H9 (cell line): ENCODE data around the gene GAL3ST3. TPM values are rescaled to one million over a fixed set of nuclear protein-coding genes. Genes with fewer than 3 reads are reported as not detected.

ENCODE experiments used
- DNase-seq: peaks from one replicate; pipeline ENCODE4 v3.0.0-alpha.2; 2017
- H2AFZ ChIP-seq: one replicate; pipeline ENCODE4 v1.6.1; 2013; ENCODE audit warnings: mild to moderate bottlenecking, low read length, control low read depth, moderate library complexity
- H2AK5ac ChIP-seq: 2 replicates; pipeline ENCODE4 v1.6.1; 2013; ENCODE audit warnings: low read length, control low read depth, mixed read lengths; ENCODE audit not compliant: insufficient read length
- H2BK120ac ChIP-seq: one replicate; pipeline ENCODE4 v1.6.1; 2013; ENCODE audit warnings: low read depth, mild to moderate bottlenecking, low read length, control low read depth, inconsistent platforms; ENCODE audit not compliant: poor library complexity, severe bottlenecking
- H2BK12ac ChIP-seq: 2 replicates; pipeline ENCODE4 v1.6.1; 2013; ENCODE audit warnings: low read length, control low read depth, mixed read lengths, low read depth; ENCODE audit not compliant: insufficient read length
- H2BK15ac ChIP-seq: 2 replicates; pipeline ENCODE4 v1.6.1; 2013; ENCODE audit warnings: low read depth, low read length, control low read depth
- H2BK20ac ChIP-seq: one replicate; pipeline ENCODE4 v1.6.1; 2013; ENCODE audit warnings: low read depth, mild to moderate bottlenecking, low read length, control low read depth, inconsistent platforms; ENCODE audit not compliant: poor library complexity, severe bottlenecking
- H2BK5ac ChIP-seq: 2 replicates; pipeline ENCODE4 v1.6.1; 2013; ENCODE audit warnings: low read length, control low read depth, mixed read lengths; ENCODE audit not compliant: insufficient read length
- H3K14ac ChIP-seq: 2 replicates; pipeline ENCODE4 v1.6.1; 2013; ENCODE audit warnings: low read length, control low read depth; ENCODE audit not compliant: insufficient read depth
- H3K18ac ChIP-seq: 2 replicates; pipeline ENCODE4 v1.6.1; 2013; ENCODE audit warnings: low read depth, mild to moderate bottlenecking, mixed read lengths, low read length, control low read depth; ENCODE audit not compliant: insufficient read length
- H3K23ac ChIP-seq: 2 replicates; pipeline ENCODE4 v1.6.1; 2013; ENCODE audit warnings: low read length, control low read depth, mixed read lengths, low read depth; ENCODE audit not compliant: insufficient read length
- H3K23me2 ChIP-seq: 2 replicates; pipeline ENCODE4 v1.6.1; 2013; ENCODE audit warnings: low read depth, mild to moderate bottlenecking, mixed read lengths, low read length, control low read depth; ENCODE audit not compliant: insufficient read length, poor library complexity, severe bottlenecking
- H3K27ac ChIP-seq: 2 replicates; pipeline ENCODE4 v1.5.1; 2013; ENCODE audit warnings: low read length, control low read depth, mixed read lengths, low read depth; ENCODE audit not compliant: insufficient read length
- H3K27me3 ChIP-seq: 2 replicates; pipeline ENCODE4 v1.6.1; 2013; ENCODE audit warnings: low read length, control low read depth, inconsistent platforms; ENCODE audit not compliant: insufficient read depth
- H3K4ac ChIP-seq: 2 replicates; pipeline ENCODE4 v1.6.1; 2013; ENCODE audit warnings: low read depth, mild to moderate bottlenecking, control low read depth, inconsistent platforms, low read length, moderate library complexity
- H3K4me1 ChIP-seq: 2 replicates; pipeline ENCODE4 v1.6.1; 2013; ENCODE audit warnings: low read length, control low read depth, inconsistent platforms; ENCODE audit not compliant: insufficient read depth
- H3K4me2 ChIP-seq: 2 replicates; pipeline ENCODE4 v1.6.1; 2013; ENCODE audit warnings: low read length, control low read depth, mixed read lengths; ENCODE audit not compliant: insufficient read length, insufficient read depth
- H3K56ac ChIP-seq: 2 replicates; pipeline ENCODE4 v1.6.1; 2013; ENCODE audit warnings: low read depth, mild to moderate bottlenecking, mixed read lengths, low read length, control low read depth; ENCODE audit not compliant: insufficient read length
- H3K79me1 ChIP-seq: 2 replicates; pipeline ENCODE4 v1.6.1; 2013; ENCODE audit warnings: low read depth, mild to moderate bottlenecking, moderate library complexity, low read length, control low read depth, inconsistent platforms; ENCODE audit not compliant: insufficient read depth, poor library complexity, severe bottlenecking
- H3K79me2 ChIP-seq: 2 replicates; pipeline ENCODE4 v1.6.1; 2013; ENCODE audit warnings: low read length, control low read depth, inconsistent platforms; ENCODE audit not compliant: insufficient read depth
- H3K9ac ChIP-seq: 2 replicates; pipeline ENCODE4 v1.6.1; 2013; ENCODE audit warnings: low read length, control low read depth, mixed read lengths; ENCODE audit not compliant: insufficient read length; ENCODE audit errors: extremely low read depth
- H3K9me3 ChIP-seq: one replicate; pipeline ENCODE4 v1.6.1; 2013; ENCODE audit warnings: low read depth, low read length, inconsistent platforms; ENCODE audit not compliant: control insufficient read depth
- H3T11ph ChIP-seq: one replicate; pipeline ENCODE4 v1.6.1; 2013; ENCODE audit warnings: mild to moderate bottlenecking, low read length, control low read depth, inconsistent platforms
- H4K20me1 ChIP-seq: one replicate; pipeline ENCODE4 v1.6.1; 2013; ENCODE audit not compliant: control insufficient read depth, insufficient read length, insufficient read depth
- H4K5ac ChIP-seq: 2 replicates; pipeline ENCODE4 v1.6.1; 2013; ENCODE audit warnings: low read depth, mild to moderate bottlenecking, mixed read lengths, low read length, control low read depth; ENCODE audit not compliant: insufficient read length
- H4K8ac ChIP-seq: replicated peaks from 2 replicates; pipeline ENCODE4 v1.6.1; 2013; ENCODE audit warnings: low read length, control low read depth, mixed read lengths, low read depth; ENCODE audit not compliant: insufficient read length
- H4K91ac ChIP-seq: 2 replicates; pipeline ENCODE4 v1.6.1; 2013; ENCODE audit warnings: low read depth, mild to moderate bottlenecking, moderate library complexity, mixed read lengths, low read length, control low read depth; ENCODE audit not compliant: insufficient read length
- H3K27ac Mint-ChIP-seq, 3 experiments: 2 replicates in 2 of 3; 3 replicates in 1 of 3; pipeline ENCODE4 v1.8.0; 2020 to 2021; ENCODE audit warnings: mixed read lengths in 3 of 3, mild to moderate bottlenecking in 1 of 3, moderate library complexity in 1 of 3
- H3K27me3 Mint-ChIP-seq: 2 replicates; pipeline ENCODE4 v1.8.0; 2021; ENCODE audit warnings: low read depth, mild to moderate bottlenecking, moderate library complexity, mixed read lengths
- H3K36me3 Mint-ChIP-seq, 3 experiments: 2 replicates in 2 of 3; 3 replicates in 1 of 3; pipeline ENCODE4 v1.8.0; 2020 to 2021; ENCODE audit warnings: low read depth in 3 of 3, mixed read lengths in 3 of 3; ENCODE audit not compliant: insufficient read depth in 1 of 3
- H3K4me1 Mint-ChIP-seq, 2 experiments: 2 replicates each; pipeline ENCODE4 v1.8.0; 2020; ENCODE audit warnings: mixed read lengths in 2 of 2
- H3K4me3 Mint-ChIP-seq, 2 experiments: 2 replicates in 1 of 2; 3 replicates in 1 of 2; pipeline ENCODE4 v1.8.0; 2020 to 2021; ENCODE audit warnings: mild to moderate bottlenecking in 2 of 2, mixed read lengths in 2 of 2, moderate library complexity in 1 of 2
- H3K9me3 Mint-ChIP-seq, 2 experiments: 2 replicates in 1 of 2; 3 replicates in 1 of 2; pipeline ENCODE4 v1.8.0; 2020; ENCODE audit warnings: mild to moderate bottlenecking in 2 of 2, mixed read lengths in 2 of 2, moderate library complexity in 1 of 2
- CTCF ChIP-seq: fragments of 200-600 bp; sonication (generic); conservative IDR thresholded peaks from 3 replicates; pipeline ENCODE4 v1.8.0; 2021; ENCODE audit warnings: antibody characterized with exemption, mild to moderate bottlenecking
- WGBS: extraction: QIAGEN DNeasy Blood & Tissue Kit; methylation state at CpG from one replicate; pipeline ENCODE4 v1.1.7; 2013; ENCODE audit warnings: missing lambda C conversion rate, low lambda C conversion rate, mixed read lengths; ENCODE audit not compliant: insufficient read length; ENCODE audit errors: extremely low coverage; 5-methylcytosine and 5-hydroxymethylcytosine counted together
- total RNA-seq: library from RNA; stranded (reverse); gene quantifications from 2 replicates; pipeline ENCODE4 v1.2.1, GENCODE V29; 2021

Gene GAL3ST3
- total RNA-seq, 1 experiment from 2014 or later = 17.2 TPM

DNA sequence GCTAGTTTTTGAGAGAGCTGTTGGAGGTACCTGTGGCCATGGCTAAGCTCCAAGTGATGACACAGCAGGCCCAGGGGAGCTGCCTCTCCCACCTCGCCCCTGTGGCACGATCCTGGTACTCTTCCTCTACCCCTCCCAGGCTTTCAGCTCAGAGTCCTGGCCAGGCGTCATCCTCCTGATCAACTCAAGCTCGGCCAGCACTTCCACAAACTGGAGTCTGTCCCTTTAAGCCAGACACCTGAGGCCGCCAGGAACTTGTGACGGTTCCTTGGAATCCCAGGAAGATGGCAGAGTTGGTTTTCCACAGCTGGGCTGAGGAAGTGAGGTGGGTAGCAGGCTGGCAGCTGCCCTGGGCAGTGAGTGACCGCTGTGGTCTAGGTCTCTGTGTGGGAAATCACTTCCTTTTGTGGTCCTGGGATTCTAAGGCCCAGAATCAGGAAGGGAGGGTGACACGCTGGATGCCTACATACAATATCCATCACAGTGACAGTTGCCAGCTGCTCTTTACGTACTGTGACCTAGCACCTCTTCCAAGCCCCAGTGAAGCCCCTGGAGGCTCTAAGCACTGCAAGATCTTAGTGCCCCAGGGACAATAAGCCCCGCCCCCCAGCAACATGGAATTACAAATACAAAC is 40.4 kb downstream of the GAL3ST3 start:
- Histone ChIP-seq H4K8ac (no peak overlapping the region), H3K18ac (no peak overlapping the region), H3K23me2 (peaks cover 5% of the 10 kb centered on the region), H3K9ac (no peak overlapping the region), H4K91ac (no peak overlapping the region), H3K79me2 (no peaks in the 10 kb centered on the region), H2BK20ac (no peak overlapping the region), H3K27ac (no peak overlapping the region), H3T11ph (no peak overlapping the region), H3K9me3 (no peaks in the 10 kb centered on the region), H3K4me2 (no peak overlapping the region), H2BK5ac (no peak overlapping the region), H2AFZ (no peak overlapping the region), H3K4ac (no peak overlapping the region), H4K20me1 (no peaks in the 10 kb centered on the region), H3K27me3 (peaks cover 4% of the 10 kb centered on the region; the same call in 1 of the 2 replicates), H2AK5ac (no peak overlapping the region), H3K23ac (no peak overlapping the region), H2BK15ac (no peak overlapping the region), H2BK120ac (no peak overlapping the region), H3K14ac (no peak overlapping the region), H3K4me1 (no peaks in the 10 kb centered on the region), H3K56ac (no peak overlapping the region), H3K79me1 (no peaks in the 10 kb centered on the region), H4K5ac (no peak overlapping the region), H2BK12ac (no peak overlapping the region)
- WGBS = no CpG with 5 or more reads among the region's 10 CpGs
- TF ChIP-seq CTCF = no peak
- Mint-ChIP-seq H3K9me3 (no peaks in the 10 kb centered on the region), H3K4me3 (no peak overlapping the region), H3K27me3 (no peaks in the 10 kb centered on the region; the same call in 1 of the 2 replicates), H3K36me3 (peaks cover 5 to 23% (median 17%) of the 10 kb centered on the region in 3 experiments; a peak in 5 of 7 replicates), H3K4me1 (peaks cover 16 to 30% of the 10 kb centered on the region in 2 experiments), H3K27ac (no peak overlapping the region; a peak in 1 of 7 replicates)
- DNase-seq = no peak
